B cell (primary cell): Measurements from ENCODE around the gene ZFC3H1. TPM values are rescaled to one million over a fixed set of nuclear protein-coding genes. Genes with fewer than 3 reads are reported as not detected.

ENCODE experiments used
- ATAC-seq: fragments of 200-7000 bp; cut with Tn5 transposase; one replicate; pipeline ENCODE4 v1.10.0; 2021; ENCODE audit warnings: low read depth, mild to moderate bottlenecking, moderate number of reproducible peaks, moderate library complexity
- CTCF ChIA-PET: fragments of 350-600 bp; sonication (Branson Sonifier 250); formaldehyde crosslinking; loops from one replicate; lab custom pipeline; 2021; ENCODE audit warnings: antibody characterized with exemption, inconsistent platforms; lab: Charles Lee
- POLR2A ChIA-PET: fragments of 350-600 bp; sonication (Branson Sonifier 250); formaldehyde crosslinking; loops from one replicate; lab custom pipeline; 2021; ENCODE audit warnings: antibody characterized with exemption; lab: Charles Lee
- DNase-seq: peaks from one replicate; pipeline ENCODE4 v3.0.0; 2013
- H2AFZ ChIP-seq: 2 replicates; pipeline ENCODE4 v1.6.1; 2012; ENCODE audit warnings: mild to moderate bottlenecking, low read depth, low read length; ENCODE audit not compliant: insufficient read depth, poor library complexity, severe bottlenecking
- H3K27ac ChIP-seq, 2 donors: 1 replicate in 1 of 2; 2 replicates in 1 of 2; pipeline ENCODE4 v1.5.1; 2012 to 2013; ENCODE audit warnings: low read length in 2 of 2, mild to moderate bottlenecking in 2 of 2, moderate library complexity in 1 of 2
- H3K27me3 ChIP-seq, 4 experiments: fragments of 200-600 bp in 1 of 4; sonication (generic) in 1 of 4; replicated peaks in 1 of 4; 1 replicate in 2 of 4; 2 replicates in 2 of 4; pipeline versions ENCODE4 v1.6.1 to v1.7.0; 2013 to 2016; ENCODE audit warnings: low read length in 3 of 4, mild to moderate bottlenecking in 2 of 4, mixed read lengths in 1 of 4, moderate library complexity in 1 of 4; ENCODE audit not compliant: insufficient read depth in 4 of 4, control insufficient read depth in 3 of 4; ENCODE audit errors: control extremely low read depth in 1 of 4
- H3K36me3 ChIP-seq, 2 experiments: replicated peaks in 1 of 2; 1 replicate in 1 of 2; 2 replicates in 1 of 2; pipeline versions ENCODE4 v1.6.1 to v1.7.1; 2013; ENCODE audit warnings: low read length in 1 of 2; ENCODE audit not compliant: insufficient read depth in 2 of 2, control insufficient read depth in 1 of 2; ENCODE audit errors: control extremely low read depth in 1 of 2, extremely low read depth in 1 of 2
- H3K4me1 ChIP-seq, 2 donors: fragments of 200-600 bp in 1 of 2; sonication (generic) in 1 of 2; 1 replicate in 1 of 2; 2 replicates in 1 of 2; pipeline versions ENCODE4 v1.5.1 to v1.6.1; 2013 to 2017; ENCODE audit warnings: low read length in 2 of 2; ENCODE audit not compliant: control insufficient read depth in 2 of 2, insufficient read depth in 2 of 2
- H3K4me2 ChIP-seq: replicated peaks from 2 replicates; pipeline ENCODE3; 2012; ENCODE audit warnings: mild to moderate bottlenecking, low read depth, low read length; ENCODE audit not compliant: poor library complexity, severe bottlenecking
- H3K4me3 ChIP-seq, 5 experiments: fragments of 200-600 bp in 1 of 5; sonication (generic) in 1 of 5; 1 replicate in 3 of 5; 2 replicates in 2 of 5; pipeline versions ENCODE4 v1.5.1 to v1.7.0; 2011 to 2016; ENCODE audit warnings: low read length in 4 of 5, mild to moderate bottlenecking in 4 of 5, low read depth in 2 of 5, control low read depth in 1 of 5, moderate library complexity in 1 of 5; ENCODE audit not compliant: insufficient read depth in 1 of 5; ENCODE audit errors: control extremely low read depth in 1 of 5, extremely low read depth in 1 of 5
- H3K79me2 ChIP-seq: fragments of 200-600 bp; sonication (generic); one replicate; pipeline ENCODE4 v1.6.0; 2016; ENCODE audit warnings: low read length; ENCODE audit not compliant: control insufficient read depth, insufficient read depth
- H3K9ac ChIP-seq: fragments of 200-600 bp; sonication (generic); 2 replicates; pipeline ENCODE4 v1.6.1; 2017; ENCODE audit warnings: mild to moderate bottlenecking, low read length, moderate library complexity
- H3K9me3 ChIP-seq, 3 donors: one replicate each; pipeline versions ENCODE4 v1.6.1 to v1.7.1; 2013; ENCODE audit warnings: low read length in 2 of 3; ENCODE audit not compliant: control insufficient read depth in 2 of 3, insufficient read depth in 1 of 3; ENCODE audit errors: control extremely low read depth in 1 of 3
- H4K20me1 ChIP-seq: 2 replicates; pipeline ENCODE4 v1.6.0; 2012; ENCODE audit warnings: mild to moderate bottlenecking, low read length; ENCODE audit not compliant: insufficient read depth, control insufficient read depth, poor library complexity, severe bottlenecking
- H3K27ac Mint-ChIP-seq: one replicate; pipeline ENCODE4 v1.8.0; 2021; ENCODE audit warnings: mixed read lengths
- H3K27me3 Mint-ChIP-seq: one replicate; pipeline ENCODE4 v1.8.0; 2021; ENCODE audit warnings: mixed read lengths
- H3K4me1 Mint-ChIP-seq: one replicate; pipeline ENCODE4 v1.8.0; 2021; ENCODE audit warnings: mixed read lengths
- H3K4me3 Mint-ChIP-seq: one replicate; pipeline ENCODE4 v1.8.0; 2021; ENCODE audit warnings: mixed read lengths
- H3K9me3 Mint-ChIP-seq: one replicate; pipeline ENCODE4 v1.8.0; 2022; ENCODE audit warnings: mixed read lengths; ENCODE audit not compliant: insufficient read depth
- EZH2 ChIP-seq: IDR thresholded peaks from 2 replicates; pipeline ENCODE4 v1.6.1; 2012; ENCODE audit warnings: borderline replicate concordance, low read depth, mild to moderate bottlenecking, moderate library complexity, low read length; ENCODE audit not compliant: insufficient read depth, poor library complexity, severe bottlenecking
- WGBS: methylation state at CpG from one replicate; pipeline ENCODE4 v1.1.5; 2013; ENCODE audit warnings: missing lambda C conversion rate; ENCODE audit not compliant: insufficient coverage; 5-methylcytosine and 5-hydroxymethylcytosine counted together
- intact Hi-C: fragments of 100-400 bp; cut with micrococcal nuclease; formaldehyde crosslinking; loops from one replicate; pipeline ENCODE4 v1.10.0; 2022
- polyA plus RNA-seq: library from polyadenylated mRNA; depleted of rRNA; stranded (reverse); fragments of >200 nt; gene quantifications from 2 replicates; pipeline ENCODE4 v1.2.3, GENCODE V29; 2012
- total RNA-seq, 2 donors: library from RNA; stranded (reverse); fragments of 120-200 nt in 1 of 2; gene quantifications; 1 replicate in 1 of 2; 2 replicates in 1 of 2; pipeline versions ENCODE4 v1.2.3 to v1.2.4, GENCODE V29; 2013 to 2022
- TF ChIP-seq, protein P1 (sequence below): fragments of 200-600 bp; IDR thresholded peaks from one replicate; pipeline ENCODE4 v1.8.0; 2022; ENCODE audit warnings: antibody characterized with exemption, mild to moderate bottlenecking

The ZFC3H1 gene
- total and polyA plus RNA-seq, 2 donors (not counting 1 experiment from before 2014, with no cell fraction given): 55.9 to 141 TPM

DNA sequence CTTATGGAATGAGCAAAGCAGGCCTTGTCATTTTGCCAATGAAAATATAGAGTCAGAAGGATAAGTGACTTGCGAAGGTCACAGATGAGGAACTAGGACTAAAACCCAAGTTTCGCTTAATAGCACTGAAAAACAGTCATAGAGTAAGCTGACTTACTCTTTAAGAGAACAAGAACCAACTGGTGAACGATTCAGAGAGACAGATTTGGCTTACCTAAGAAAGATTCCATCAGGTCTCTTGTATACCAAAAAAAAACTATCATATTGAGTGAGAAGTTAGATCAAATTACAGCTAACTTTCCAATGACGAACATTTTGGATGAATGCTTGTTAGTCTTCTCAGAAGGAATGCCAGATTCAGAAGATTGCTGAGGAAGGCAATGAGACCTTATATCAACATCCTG lies 74.2 kb downstream of the ZFC3H1 start:
- H3K27ac Mint-ChIP-seq: no peak overlapping the region
- peaks cover 0 to 9% (median 2%) of the 10 kb centered on the region in 4 experiments for H3K27me3 ChIP-seq
- H3K9me3 Mint-ChIP-seq: no peaks in the 10 kb centered on the region
- no peaks in the 10 kb centered on the region for H4K20me1 ChIP-seq
- intact Hi-C loops: no loop called here
- no peak overlapping the region for H2AFZ ChIP-seq
- H3K9me3 ChIP-seq: peaks cover 0 to 2% (median 0%) of the 10 kb centered on the region in 3 donors
- H3K27ac ChIP-seq: no peak overlapping the region
- H3K4me3 ChIP-seq: no peak overlapping the region
- H3K9ac ChIP-seq: no peak overlapping the region
- H3K4me1 ChIP-seq: no peaks in the 10 kb centered on the region
- TF ChIP-seq, protein P1, sequence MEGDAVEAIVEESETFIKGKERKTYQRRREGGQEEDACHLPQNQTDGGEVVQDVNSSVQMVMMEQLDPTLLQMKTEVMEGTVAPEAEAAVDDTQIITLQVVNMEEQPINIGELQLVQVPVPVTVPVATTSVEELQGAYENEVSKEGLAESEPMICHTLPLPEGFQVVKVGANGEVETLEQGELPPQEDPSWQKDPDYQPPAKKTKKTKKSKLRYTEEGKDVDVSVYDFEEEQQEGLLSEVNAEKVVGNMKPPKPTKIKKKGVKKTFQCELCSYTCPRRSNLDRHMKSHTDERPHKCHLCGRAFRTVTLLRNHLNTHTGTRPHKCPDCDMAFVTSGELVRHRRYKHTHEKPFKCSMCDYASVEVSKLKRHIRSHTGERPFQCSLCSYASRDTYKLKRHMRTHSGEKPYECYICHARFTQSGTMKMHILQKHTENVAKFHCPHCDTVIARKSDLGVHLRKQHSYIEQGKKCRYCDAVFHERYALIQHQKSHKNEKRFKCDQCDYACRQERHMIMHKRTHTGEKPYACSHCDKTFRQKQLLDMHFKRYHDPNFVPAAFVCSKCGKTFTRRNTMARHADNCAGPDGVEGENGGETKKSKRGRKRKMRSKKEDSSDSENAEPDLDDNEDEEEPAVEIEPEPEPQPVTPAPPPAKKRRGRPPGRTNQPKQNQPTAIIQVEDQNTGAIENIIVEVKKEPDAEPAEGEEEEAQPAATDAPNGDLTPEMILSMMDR: no peak
- TF ChIP-seq EZH2: no peak
- H3K4me3 Mint-ChIP-seq: no peak overlapping the region
- ChIA-PET POLR2A (no interaction called here), CTCF (no interaction called here)
- no peak overlapping the region for H3K4me2 ChIP-seq
- ATAC-seq (no peak), DNase-seq (no peak)
- peaks cover 42% of the 10 kb centered on the region for H3K27me3 Mint-ChIP-seq
- no peaks in the 10 kb centered on the region for H3K36me3 ChIP-seq
- no CpG with 5 or more reads among the region's 4 CpGs for WGBS
- H3K79me2 ChIP-seq: no peaks in the 10 kb centered on the region
- H3K4me1 Mint-ChIP-seq: no peaks in the 10 kb centered on the region

DNA sequence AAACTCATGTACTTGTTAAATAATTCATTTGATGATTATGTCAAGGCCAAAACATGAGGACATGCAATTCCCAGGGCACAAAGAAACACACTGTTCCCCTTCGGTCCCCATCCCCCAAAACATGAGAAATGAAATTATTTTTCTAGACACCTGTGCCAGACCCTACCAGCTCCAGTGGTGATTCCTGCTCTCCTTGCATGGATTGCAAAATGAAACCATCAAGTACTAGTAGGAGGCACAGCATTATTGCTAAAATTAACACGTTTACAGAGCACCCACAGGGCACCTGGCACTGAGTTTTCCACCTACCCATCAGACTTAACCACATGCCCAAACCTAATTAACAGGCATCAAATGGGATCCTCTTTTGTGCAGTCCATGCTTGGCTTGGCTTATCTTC lies 76.6 kb downstream of the ZFC3H1 start:
- 86% methylated on average over 2 of the region's 2 CpGs for WGBS
- ChIA-PET POLR2A (no interaction called here), CTCF (no interaction called here)
- no peak overlapping the region for H3K4me3 Mint-ChIP-seq
- TF ChIP-seq, protein P1: no peak
- TF ChIP-seq EZH2: no peak
- Histone ChIP-seq H3K4me1 (no peaks in the 10 kb centered on the region), H3K27me3 (peaks cover 0 to 2% (median 0%) of the 10 kb centered on the region in 4 experiments), H2AFZ (no peak overlapping the region), H4K20me1 (no peaks in the 10 kb centered on the region), H3K27ac (no peak overlapping the region), H3K36me3 (no peaks in the 10 kb centered on the region), H3K9me3 (peaks cover 0 to 2% (median 0%) of the 10 kb centered on the region in 3 donors), H3K4me3 (no peak overlapping the region), H3K9ac (no peak overlapping the region), H3K79me2 (no peaks in the 10 kb centered on the region), H3K4me2 (no peak overlapping the region)
- ATAC-seq: no peak
- peaks cover 22% of the 10 kb centered on the region for H3K27me3 Mint-ChIP-seq
- no peak for DNase-seq
- H3K9me3 Mint-ChIP-seq: no peaks in the 10 kb centered on the region
- intact Hi-C loops: no loop called here
- H3K4me1 Mint-ChIP-seq: no peaks in the 10 kb centered on the region
- H3K27ac Mint-ChIP-seq: no peak overlapping the region
